A549 (cell line): Measurements from ENCODE around the gene NADK.

Source experiments
- BHLHE40 ChIP-seq: IDR thresholded peaks from 2 replicates; pipeline ENCODE4 v1.6.1; 2012; ENCODE audit warnings: low read depth, low read length, inconsistent platforms
- CEBPB ChIP-seq, 2 experiments: fragments of >200 bp in 1 of 2; sonication (Bioruptor Twin) in 1 of 2; formaldehyde crosslinking in 1 of 2; IDR thresholded peaks; 2 replicates each; pipeline ENCODE4 v1.6.1; 2012 to 2016
- CTCF ChIP-seq: fragments of >200 bp; sonication (Bioruptor Twin); formaldehyde crosslinking; IDR thresholded peaks from 3 replicates; pipeline ENCODE4 v1.5.1; 2016
- EP300 ChIP-seq, 2 experiments: fragments of >200 bp; sonication (Bioruptor Twin); formaldehyde crosslinking; IDR thresholded peaks; 2 replicates in 1 of 2; 3 replicates in 1 of 2; pipeline ENCODE4 v1.6.1; 2016 to 2017
- FOSL2 ChIP-seq, 2 experiments: fragments of 450-650 bp in 1 of 2; fragments of >200 bp in 1 of 2; sonication (Bioruptor Twin) in 1 of 2; formaldehyde crosslinking; IDR thresholded peaks; 2 replicates each; pipeline versions ENCODE4 v1.5.0 to v1.6.1; 2016 to 2020; ENCODE audit warnings: mild to moderate bottlenecking in 1 of 2, moderate library complexity in 1 of 2
- MAFK ChIP-seq: fragments of 450-650 bp; IDR thresholded peaks from 2 replicates; pipeline ENCODE4 v1.6.1; 2014; ENCODE audit not compliant: partially characterized antibody
- NFE2L2 ChIP-seq: fragments of 150-350 bp; conservative IDR thresholded peaks from 2 replicates; pipeline ENCODE4 v1.6.1; 2014; ENCODE audit warnings: low read length
- POLR2A ChIP-seq: IDR thresholded peaks from 2 replicates; pipeline ENCODE4 v1.6.1; 2012; ENCODE audit warnings: mild to moderate bottlenecking, low read length
- RARB ChIP-seq: fragments of 250-450 bp; sonication (Bioruptor Pico); IDR thresholded peaks from 2 replicates; pipeline ENCODE4 v1.8.0; 2021; ENCODE audit warnings: mild to moderate bottlenecking, moderate library complexity
- REST ChIP-seq: fragments of 200-600 bp; sonication (generic); IDR thresholded peaks from 2 replicates; pipeline ENCODE4 v1.6.1; 2016; ENCODE audit warnings: antibody characterized with exemption, mild to moderate bottlenecking, moderate library complexity
- SMC3 ChIP-seq: fragments of >200 bp; sonication (Bioruptor Twin); formaldehyde crosslinking; IDR thresholded peaks from 3 replicates; pipeline ENCODE4 v1.6.1; 2018; ENCODE audit warnings: inconsistent platforms
- SREBF2 ChIP-seq: fragments of 450-650 bp; IDR thresholded peaks from 2 replicates; pipeline ENCODE4 v1.6.1; 2014; ENCODE audit warnings: mild to moderate bottlenecking, moderate library complexity
- USF2 ChIP-seq: fragments of 450-650 bp; IDR thresholded peaks from 2 replicates; pipeline ENCODE4 v1.6.1; 2014; ENCODE audit warnings: antibody characterized with exemption
- TF ChIP-seq, protein P1 (sequence below): IDR thresholded peaks from 2 replicates; pipeline ENCODE4 v1.6.1; 2012

- TF ChIP-seq POLR2A: no peak
- TF ChIP-seq CTCF: no peak
- no peak for TF ChIP-seq EP300 (IDR thresholded peaks at IDR 0.05)
- TF ChIP-seq NFE2L2: no peak
- no peak for TF ChIP-seq USF2
- no peak for TF ChIP-seq REST
- TF ChIP-seq, protein P1, sequence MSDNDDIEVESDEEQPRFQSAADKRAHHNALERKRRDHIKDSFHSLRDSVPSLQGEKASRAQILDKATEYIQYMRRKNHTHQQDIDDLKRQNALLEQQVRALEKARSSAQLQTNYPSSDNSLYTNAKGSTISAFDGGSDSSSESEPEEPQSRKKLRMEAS: no peak
- no peak for TF ChIP-seq MAFK
- TF ChIP-seq CEBPB (IDR thresholded peaks at IDR 0.05): no peak
- TF ChIP-seq BHLHE40: no peak
- TF ChIP-seq FOSL2 (IDR thresholded peaks at IDR 0.05): no peak
- no peak for TF ChIP-seq FOSL2 (CRISPR knock-in tag; IDR thresholded peaks at IDR 0.05)
- TF ChIP-seq SREBF2: no peak
- TF ChIP-seq RARB (CRISPR knock-in tag): no peak
- no peak for TF ChIP-seq SMC3
These were observed 47.4 kb downstream of the NADK start for GRCh38 chr1:1730870-1731269.
